Ishikawa (cell line): ENCODE results near the gene ZNF878.

Experiments used
- CEBPB ChIP-seq: IDR thresholded peaks from 2 replicates; pipeline ENCODE4 v1.6.1; 2012
- CREB1 ChIP-seq: IDR thresholded peaks from 2 replicates; pipeline ENCODE4 v1.6.1; 2012; ENCODE audit warnings: low read depth
- EGR1 ChIP-seq: IDR thresholded peaks from 2 replicates; pipeline ENCODE4 v1.6.1; 2012
- EP300 ChIP-seq: IDR thresholded peaks from 2 replicates; pipeline ENCODE4 v1.6.1; 2012; ENCODE audit warnings: borderline replicate concordance
- NFIC ChIP-seq: IDR thresholded peaks from 2 replicates; pipeline ENCODE4 v1.6.1; 2012
- RAD21 ChIP-seq: IDR thresholded peaks from 2 replicates; pipeline ENCODE4 v1.6.1; 2012; ENCODE audit warnings: low read depth
- TAF1 ChIP-seq: IDR thresholded peaks from 2 replicates; pipeline ENCODE4 v1.6.1; 2012; ENCODE audit warnings: low read depth, mild to moderate bottlenecking
- TCF12 ChIP-seq: IDR thresholded peaks from 2 replicates; pipeline ENCODE4 v1.6.1; 2012; ENCODE audit warnings: low read depth
- TEAD4 ChIP-seq: IDR thresholded peaks from 2 replicates; pipeline ENCODE4 v1.6.1; 2012
- YY1 ChIP-seq: IDR thresholded peaks from 2 replicates; pipeline ENCODE4 v1.6.1; 2012; ENCODE audit warnings: low read depth
- ZBTB7A ChIP-seq: IDR thresholded peaks from 2 replicates; pipeline ENCODE4 v1.6.1; 2012; ENCODE audit warnings: low read depth
- TF ChIP-seq, protein P1 (sequence below): IDR thresholded peaks from 2 replicates; pipeline ENCODE4 v1.6.1; 2012
- TF ChIP-seq, protein P2 (sequence below): IDR thresholded peaks from 2 replicates; pipeline ENCODE4 v1.6.1; 2012; ENCODE audit warnings: low read depth, mild to moderate bottlenecking
- TF ChIP-seq, protein P3 (sequence below): IDR thresholded peaks from 2 replicates; pipeline ENCODE4 v1.6.1; 2012

DNA sequence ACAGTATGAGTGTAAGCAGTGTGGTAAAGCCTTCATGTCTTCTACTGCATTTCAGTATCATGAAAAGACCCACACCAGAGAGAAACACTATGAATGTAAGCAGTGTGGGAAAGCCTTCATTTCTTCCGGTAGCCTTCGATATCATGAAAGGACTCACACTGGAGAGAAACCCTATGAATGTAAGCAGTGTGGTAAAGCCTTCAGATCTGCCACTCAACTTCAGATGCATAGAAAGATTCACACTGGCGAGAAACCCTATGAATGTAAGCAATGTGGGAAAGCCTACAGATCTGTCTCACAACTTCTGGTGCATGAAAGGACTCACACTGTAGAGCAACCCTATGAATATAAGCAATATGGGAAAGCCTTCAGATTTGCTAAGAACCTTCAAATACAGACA is 24.6 kb upstream of the ZNF878 start:
- TF ChIP-seq, protein P1, sequence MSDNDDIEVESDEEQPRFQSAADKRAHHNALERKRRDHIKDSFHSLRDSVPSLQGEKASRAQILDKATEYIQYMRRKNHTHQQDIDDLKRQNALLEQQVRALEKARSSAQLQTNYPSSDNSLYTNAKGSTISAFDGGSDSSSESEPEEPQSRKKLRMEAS = no peak
- no peak for TF ChIP-seq YY1
- TF ChIP-seq EP300 = no peak
- no peak for TF ChIP-seq TAF1
- no peak for TF ChIP-seq EGR1
- no peak for TF ChIP-seq CREB1
- no peak for TF ChIP-seq TCF12
- TF ChIP-seq, protein P2, sequence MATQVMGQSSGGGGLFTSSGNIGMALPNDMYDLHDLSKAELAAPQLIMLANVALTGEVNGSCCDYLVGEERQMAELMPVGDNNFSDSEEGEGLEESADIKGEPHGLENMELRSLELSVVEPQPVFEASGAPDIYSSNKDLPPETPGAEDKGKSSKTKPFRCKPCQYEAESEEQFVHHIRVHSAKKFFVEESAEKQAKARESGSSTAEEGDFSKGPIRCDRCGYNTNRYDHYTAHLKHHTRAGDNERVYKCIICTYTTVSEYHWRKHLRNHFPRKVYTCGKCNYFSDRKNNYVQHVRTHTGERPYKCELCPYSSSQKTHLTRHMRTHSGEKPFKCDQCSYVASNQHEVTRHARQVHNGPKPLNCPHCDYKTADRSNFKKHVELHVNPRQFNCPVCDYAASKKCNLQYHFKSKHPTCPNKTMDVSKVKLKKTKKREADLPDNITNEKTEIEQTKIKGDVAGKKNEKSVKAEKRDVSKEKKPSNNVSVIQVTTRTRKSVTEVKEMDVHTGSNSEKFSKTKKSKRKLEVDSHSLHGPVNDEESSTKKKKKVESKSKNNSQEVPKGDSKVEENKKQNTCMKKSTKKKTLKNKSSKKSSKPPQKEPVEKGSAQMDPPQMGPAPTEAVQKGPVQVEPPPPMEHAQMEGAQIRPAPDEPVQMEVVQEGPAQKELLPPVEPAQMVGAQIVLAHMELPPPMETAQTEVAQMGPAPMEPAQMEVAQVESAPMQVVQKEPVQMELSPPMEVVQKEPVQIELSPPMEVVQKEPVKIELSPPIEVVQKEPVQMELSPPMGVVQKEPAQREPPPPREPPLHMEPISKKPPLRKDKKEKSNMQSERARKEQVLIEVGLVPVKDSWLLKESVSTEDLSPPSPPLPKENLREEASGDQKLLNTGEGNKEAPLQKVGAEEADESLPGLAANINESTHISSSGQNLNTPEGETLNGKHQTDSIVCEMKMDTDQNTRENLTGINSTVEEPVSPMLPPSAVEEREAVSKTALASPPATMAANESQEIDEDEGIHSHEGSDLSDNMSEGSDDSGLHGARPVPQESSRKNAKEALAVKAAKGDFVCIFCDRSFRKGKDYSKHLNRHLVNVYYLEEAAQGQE = no peak
- TF ChIP-seq, protein P3, sequence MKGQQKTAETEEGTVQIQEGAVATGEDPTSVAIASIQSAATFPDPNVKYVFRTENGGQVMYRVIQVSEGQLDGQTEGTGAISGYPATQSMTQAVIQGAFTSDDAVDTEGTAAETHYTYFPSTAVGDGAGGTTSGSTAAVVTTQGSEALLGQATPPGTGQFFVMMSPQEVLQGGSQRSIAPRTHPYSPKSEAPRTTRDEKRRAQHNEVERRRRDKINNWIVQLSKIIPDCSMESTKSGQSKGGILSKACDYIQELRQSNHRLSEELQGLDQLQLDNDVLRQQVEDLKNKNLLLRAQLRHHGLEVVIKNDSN = 0 out of 2 replicates have a peak, but pooled peaks have one; percentile 5
- TF ChIP-seq CEBPB = no peak
- no peak for TF ChIP-seq ZBTB7A
- TF ChIP-seq RAD21 = no peak
- no peak for TF ChIP-seq NFIC
- TF ChIP-seq TEAD4 = no peak
